ENCODE results near the gene PARD3B. TPM values are rescaled to one million over a fixed set of nuclear protein-coding genes. Genes with fewer than 3 reads are reported as not detected.

Gene PARD3B
- total RNA-seq, 1 donor from 2014 or later: 18.4 TPM

DNA sequence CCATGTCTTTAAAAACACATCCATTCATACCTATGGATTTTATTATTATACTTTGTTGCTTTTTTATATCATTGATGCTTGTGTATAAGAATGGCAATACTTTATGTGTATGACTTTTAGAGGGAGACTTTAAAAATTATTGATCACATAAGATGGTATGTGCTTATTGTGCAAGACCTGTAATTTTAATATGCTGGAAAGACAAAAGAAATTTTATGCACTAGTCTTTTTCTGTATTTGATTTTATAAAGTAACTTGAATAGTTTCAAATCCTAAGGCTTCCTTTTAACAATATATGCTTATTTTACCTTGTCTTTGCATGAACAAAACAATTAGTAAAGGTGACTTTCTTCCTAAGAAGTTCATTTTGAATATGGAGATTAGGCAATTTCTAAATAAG lies 226.4 kb downstream of the PARD3B start:
- Mint-ChIP-seq H3K4me1 (no peaks in the 10 kb centered on the region), H3K9me3 (no peaks in the 10 kb centered on the region), H3K27me3 (ENCODE audit: low read depth) (no peaks in the 10 kb centered on the region), H3K27ac (ENCODE audit: unreplicated experiment) (no peak overlapping the region), H3K4me3 (no peak overlapping the region), H3K36me3 (ENCODE audit: low read depth) (peaks cover 2% of the 10 kb centered on the region)
- TF ChIP-seq, protein P1, sequence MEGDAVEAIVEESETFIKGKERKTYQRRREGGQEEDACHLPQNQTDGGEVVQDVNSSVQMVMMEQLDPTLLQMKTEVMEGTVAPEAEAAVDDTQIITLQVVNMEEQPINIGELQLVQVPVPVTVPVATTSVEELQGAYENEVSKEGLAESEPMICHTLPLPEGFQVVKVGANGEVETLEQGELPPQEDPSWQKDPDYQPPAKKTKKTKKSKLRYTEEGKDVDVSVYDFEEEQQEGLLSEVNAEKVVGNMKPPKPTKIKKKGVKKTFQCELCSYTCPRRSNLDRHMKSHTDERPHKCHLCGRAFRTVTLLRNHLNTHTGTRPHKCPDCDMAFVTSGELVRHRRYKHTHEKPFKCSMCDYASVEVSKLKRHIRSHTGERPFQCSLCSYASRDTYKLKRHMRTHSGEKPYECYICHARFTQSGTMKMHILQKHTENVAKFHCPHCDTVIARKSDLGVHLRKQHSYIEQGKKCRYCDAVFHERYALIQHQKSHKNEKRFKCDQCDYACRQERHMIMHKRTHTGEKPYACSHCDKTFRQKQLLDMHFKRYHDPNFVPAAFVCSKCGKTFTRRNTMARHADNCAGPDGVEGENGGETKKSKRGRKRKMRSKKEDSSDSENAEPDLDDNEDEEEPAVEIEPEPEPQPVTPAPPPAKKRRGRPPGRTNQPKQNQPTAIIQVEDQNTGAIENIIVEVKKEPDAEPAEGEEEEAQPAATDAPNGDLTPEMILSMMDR (conservative IDR thresholded peaks at IDR 0.05): no peak
- DNase-seq (ENCODE audit: low read depth, low spot score): no peak

DNA sequence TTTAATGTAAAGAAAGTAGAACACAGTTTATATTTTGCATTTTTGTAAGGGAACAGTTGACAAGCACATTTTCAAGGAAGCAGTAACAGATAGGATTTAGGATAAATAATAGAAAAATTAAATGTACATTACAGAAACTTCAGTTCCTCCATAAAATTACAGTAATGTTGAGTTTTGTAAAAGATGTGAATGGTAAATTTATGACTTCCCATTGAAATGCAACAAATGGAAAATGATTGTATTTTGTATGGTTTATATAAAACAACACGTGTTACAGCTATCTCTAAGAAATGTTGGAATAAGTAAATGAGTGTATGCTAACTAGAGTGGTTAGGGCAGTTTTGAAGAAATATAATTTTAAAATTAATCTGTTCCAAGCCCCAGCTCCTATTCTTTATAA lies 227.3 kb downstream of the PARD3B start:
- Mint-ChIP-seq H3K4me3 (no peak overlapping the region), H3K27me3 (ENCODE audit: low read depth) (no peaks in the 10 kb centered on the region), H3K27ac (ENCODE audit: unreplicated experiment) (no peak overlapping the region), H3K36me3 (ENCODE audit: low read depth) (peaks cover 2% of the 10 kb centered on the region), H3K9me3 (no peaks in the 10 kb centered on the region), H3K4me1 (no peaks in the 10 kb centered on the region)
- no peak for DNase-seq (ENCODE audit: low read depth, low spot score)
- TF ChIP-seq, protein P1 (conservative IDR thresholded peaks at IDR 0.05): no peak

- no peaks in the 10 kb centered on the region for H3K4me1 Mint-ChIP-seq
- no peaks in the 10 kb centered on the region for H3K27me3 Mint-ChIP-seq (ENCODE audit: low read depth)
- no peak for DNase-seq (ENCODE audit: low read depth, low spot score)
- no peaks in the 10 kb centered on the region for H3K9me3 Mint-ChIP-seq
- H3K36me3 Mint-ChIP-seq (ENCODE audit: low read depth): peaks cover 2% of the 10 kb centered on the region
- TF ChIP-seq, protein P1 (conservative IDR thresholded peaks at IDR 0.05): no peak
- H3K4me3 Mint-ChIP-seq: no peak overlapping the region
- H3K27ac Mint-ChIP-seq (ENCODE audit: unreplicated experiment): no peak overlapping the region
These were observed 230.5 kb downstream of the PARD3B start for GRCh38 chr2:204775766-204776165.

- H3K27me3 Mint-ChIP-seq (ENCODE audit: low read depth): no peaks in the 10 kb centered on the region
- H3K4me1 Mint-ChIP-seq: no peaks in the 10 kb centered on the region
- no peak for DNase-seq (ENCODE audit: low read depth, low spot score)
- H3K36me3 Mint-ChIP-seq (ENCODE audit: low read depth): no peaks in the 10 kb centered on the region
- TF ChIP-seq, protein P1 (conservative IDR thresholded peaks at IDR 0.05): no peak
- no peak overlapping the region for H3K27ac Mint-ChIP-seq (ENCODE audit: unreplicated experiment)
- H3K4me3 Mint-ChIP-seq: no peak overlapping the region
- H3K9me3 Mint-ChIP-seq: no peaks in the 10 kb centered on the region
These were observed 231.7 kb downstream of the PARD3B start for GRCh38 chr2:204776781-204777559.

GRCh38 chr2:204779771-204780170 lies 234.5 kb downstream of the PARD3B start:
- H3K4me1 Mint-ChIP-seq: no peaks in the 10 kb centered on the region
- no peak for DNase-seq (ENCODE audit: low read depth, low spot score)
- no peak overlapping the region for H3K27ac Mint-ChIP-seq (ENCODE audit: unreplicated experiment)
- no peaks in the 10 kb centered on the region for H3K9me3 Mint-ChIP-seq
- TF ChIP-seq, protein P1 (conservative IDR thresholded peaks at IDR 0.05): no peak
- no peaks in the 10 kb centered on the region for H3K27me3 Mint-ChIP-seq (ENCODE audit: low read depth)
- no peak overlapping the region for H3K4me3 Mint-ChIP-seq
- no peaks in the 10 kb centered on the region for H3K36me3 Mint-ChIP-seq (ENCODE audit: low read depth)

Data from neural crest cell (in vitro differentiated cells).